GM12892 (cell line): ENCODE data around the gene SBSN.

ENCODE experiments used
- POLR2A ChIP-seq: IDR thresholded peaks from 2 replicates; pipeline ENCODE4 v1.6.1; 2011; ENCODE audit warnings: low read depth, low read length, control low read depth
- POLR2AphosphoS5 ChIP-seq: IDR thresholded peaks from 2 replicates; pipeline ENCODE4 v1.6.1; 2011; ENCODE audit warnings: low read depth, low read length, control low read depth
- TAF1 ChIP-seq: IDR thresholded peaks from 2 replicates; pipeline ENCODE4 v1.6.1; 2011; ENCODE audit warnings: low read depth, mild to moderate bottlenecking, control low read depth, low read length, borderline replicate concordance

DNA sequence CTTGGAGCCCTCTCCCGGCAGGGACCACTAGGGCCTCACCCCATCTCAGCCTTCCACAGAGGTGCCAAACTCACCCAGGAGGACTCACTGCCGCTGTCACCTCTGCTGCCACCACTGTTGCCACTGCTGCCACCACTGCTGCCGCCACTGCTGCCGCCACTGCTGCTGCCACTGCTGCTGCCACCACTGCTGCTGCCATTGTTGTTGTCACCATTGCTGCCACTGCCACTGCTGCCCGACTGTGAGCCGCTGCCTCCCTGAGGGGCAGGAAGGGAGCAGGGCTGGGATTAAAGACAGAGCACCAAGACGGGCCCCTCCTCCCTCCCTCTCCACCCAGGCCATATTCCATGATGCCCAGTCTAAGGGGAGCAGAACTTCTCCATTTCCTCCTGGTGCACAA, 16.8 kb downstream of the SBSN start:
- TF ChIP-seq POLR2A (no peak), POLR2AphosphoS5 (no peak), TAF1 (no peak)
